Measurements from ENCODE around the gene TTLL11. TPM values are rescaled to one million over a fixed set of nuclear protein-coding genes. Genes with fewer than 3 reads are reported as not detected.

TTLL11 gene
- total RNA-seq, 1 experiment from 2014 or later, result 3.8 TPM

DNA sequence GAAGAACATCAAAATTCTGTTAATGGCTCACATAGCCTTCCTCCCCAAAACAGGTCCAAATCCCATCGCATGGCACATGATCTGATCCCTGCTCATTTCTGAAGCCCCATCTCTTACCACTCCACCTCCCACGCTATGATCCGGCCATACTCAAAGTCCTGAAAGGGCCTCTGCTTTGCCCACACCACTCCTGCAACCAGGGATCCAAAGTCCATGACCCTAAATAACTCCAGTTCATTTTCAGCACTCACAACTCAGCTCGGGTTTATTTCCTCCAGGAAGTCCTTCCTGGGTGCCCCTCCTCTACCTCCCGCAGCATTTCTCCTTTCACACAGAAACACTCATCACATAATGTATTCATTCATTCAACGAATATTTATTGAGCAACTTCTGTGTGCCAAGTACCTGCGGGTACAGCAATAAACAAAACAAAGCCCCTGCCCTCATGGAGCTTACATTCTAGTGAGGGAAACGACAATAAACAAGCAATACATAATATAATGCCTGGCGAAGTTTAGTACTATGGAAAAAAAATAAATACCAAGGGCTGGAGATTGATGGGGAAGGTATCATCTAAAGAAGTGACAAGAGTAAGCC lies 2.7 kb downstream of the TTLL11 start:
- Histone ChIP-seq H3K27ac (no peak overlapping the region), H3K4me3 (no peak overlapping the region), H3K9me3 (replicated peaks) (no peaks in the 10 kb centered on the region), H3K36me3 (peaks cover 7% of the 10 kb centered on the region), H3K27me3 (replicated peaks) (no peaks in the 10 kb centered on the region), H3K4me1 (replicated peaks) (peaks cover 14% of the 10 kb centered on the region)
- no peak for DNase-seq (ENCODE audit: low read depth in 1 of 2, low spot score in 2 of 2)

- DNase-seq (ENCODE audit: low read depth in 1 of 2, low spot score in 2 of 2), result no peak
- peaks cover 14% of the 10 kb centered on the region for H3K4me1 ChIP-seq (replicated peaks)
- H3K9me3 ChIP-seq (replicated peaks), result no peaks in the 10 kb centered on the region
- H3K27ac ChIP-seq, result no peak overlapping the region
- no peak overlapping the region for H3K4me3 ChIP-seq
- no peaks in the 10 kb centered on the region for H3K27me3 ChIP-seq (replicated peaks)
- peaks cover 7% of the 10 kb centered on the region for H3K36me3 ChIP-seq
These were observed 4.0 kb downstream of the TTLL11 start for GRCh38 chr9:122088880-122089706.

- H3K9me3 ChIP-seq (replicated peaks), result no peaks in the 10 kb centered on the region
- H3K27ac ChIP-seq, result no peak overlapping the region
- H3K27me3 ChIP-seq (replicated peaks), result no peaks in the 10 kb centered on the region
- peaks cover 2% of the 10 kb centered on the region for H3K36me3 ChIP-seq
- H3K4me3 ChIP-seq, result no peak overlapping the region
- no peak for DNase-seq (ENCODE audit: low read depth in 1 of 2, low spot score in 2 of 2)
- peaks cover 10% of the 10 kb centered on the region; the same call in 1 of the 2 replicates for H3K4me1 ChIP-seq (replicated peaks)
These were observed 5.5 kb downstream of the TTLL11 start for GRCh38 chr9:122087406-122088200.

- H3K9me3 ChIP-seq (replicated peaks), result no peaks in the 10 kb centered on the region
- H3K27me3 ChIP-seq (replicated peaks), result no peaks in the 10 kb centered on the region
- H3K27ac ChIP-seq, result no peak overlapping the region
- no peaks in the 10 kb centered on the region for H3K36me3 ChIP-seq
- DNase-seq (ENCODE audit: low read depth in 1 of 2, low spot score in 2 of 2), result no peak
- H3K4me3 ChIP-seq, result no peak overlapping the region
- H3K4me1 ChIP-seq (replicated peaks), result peaks cover 3% of the 10 kb centered on the region; the same call in 1 of the 2 replicates
These were observed 6.2 kb downstream of the TTLL11 start for GRCh38 chr9:122086873-122087272.

- no peak for DNase-seq (ENCODE audit: low read depth in 1 of 2, low spot score in 2 of 2)
- H3K4me1 ChIP-seq (replicated peaks), result no peaks in the 10 kb centered on the region
- no peak overlapping the region for H3K4me3 ChIP-seq
- no peak overlapping the region for H3K27ac ChIP-seq
- H3K9me3 ChIP-seq (replicated peaks), result no peaks in the 10 kb centered on the region
- H3K27me3 ChIP-seq (replicated peaks), result no peaks in the 10 kb centered on the region
- H3K36me3 ChIP-seq, result no peaks in the 10 kb centered on the region
These were observed 7.8 kb downstream of the TTLL11 start for GRCh38 chr9:122085260-122085659.

DNA sequence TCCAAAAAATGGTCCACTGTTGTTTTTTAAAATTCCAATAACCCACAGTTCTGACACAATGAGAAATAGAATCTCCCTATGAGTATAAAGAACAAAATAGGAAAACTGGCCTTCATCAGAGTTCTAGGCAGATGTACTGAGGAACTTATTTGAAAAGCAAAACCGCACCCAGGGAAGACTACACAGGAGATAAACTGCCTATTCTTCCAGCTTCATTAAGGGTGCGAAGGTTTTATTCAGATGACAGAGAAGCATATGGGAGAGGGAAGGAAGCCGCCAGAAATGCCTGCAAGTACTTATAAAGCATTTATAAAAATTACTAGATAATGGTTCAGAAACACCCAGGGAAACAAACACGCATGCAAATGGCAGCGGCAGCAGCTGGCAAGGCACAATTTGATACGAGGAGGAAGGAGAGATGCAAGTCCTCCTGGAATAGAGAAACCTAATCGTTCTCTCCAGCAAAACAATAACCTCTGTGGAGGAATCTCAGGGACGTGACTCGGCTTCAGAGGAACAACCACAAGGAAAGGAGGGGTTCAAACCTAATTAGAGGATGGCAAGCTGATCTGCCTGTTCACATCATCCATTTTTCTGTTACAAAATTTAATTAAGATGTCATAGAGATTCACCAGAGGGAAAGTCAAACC lies 9.0 kb downstream of the TTLL11 start:
- no peaks in the 10 kb centered on the region for H3K9me3 ChIP-seq (replicated peaks)
- no peaks in the 10 kb centered on the region for H3K4me1 ChIP-seq (replicated peaks)
- no peak overlapping the region for H3K27ac ChIP-seq
- no peaks in the 10 kb centered on the region for H3K27me3 ChIP-seq (replicated peaks)
- no peak overlapping the region for H3K4me3 ChIP-seq
- no peaks in the 10 kb centered on the region for H3K36me3 ChIP-seq
- DNase-seq (ENCODE audit: low read depth in 1 of 2, low spot score in 2 of 2), result no peak

- no peaks in the 10 kb centered on the region for H3K9me3 ChIP-seq (replicated peaks)
- H3K4me1 ChIP-seq (replicated peaks), result no peaks in the 10 kb centered on the region
- H3K36me3 ChIP-seq, result no peaks in the 10 kb centered on the region
- DNase-seq (ENCODE audit: low read depth in 1 of 2, low spot score in 2 of 2), result no peak
- no peaks in the 10 kb centered on the region for H3K27me3 ChIP-seq (replicated peaks)
- no peak overlapping the region for H3K27ac ChIP-seq
- H3K4me3 ChIP-seq, result no peak overlapping the region
These were observed 12.1 kb downstream of the TTLL11 start for GRCh38 chr9:122080986-122081385.

- Histone ChIP-seq H3K9me3 (replicated peaks) (no peaks in the 10 kb centered on the region), H3K27ac (no peak overlapping the region), H3K4me1 (replicated peaks) (no peaks in the 10 kb centered on the region), H3K27me3 (replicated peaks) (no peaks in the 10 kb centered on the region), H3K4me3 (no peak overlapping the region), H3K36me3 (no peaks in the 10 kb centered on the region)
- no peak for DNase-seq (ENCODE audit: low read depth in 1 of 2, low spot score in 2 of 2)
These were observed 14.6 kb downstream of the TTLL11 start for GRCh38 chr9:122078557-122078956.

DNA sequence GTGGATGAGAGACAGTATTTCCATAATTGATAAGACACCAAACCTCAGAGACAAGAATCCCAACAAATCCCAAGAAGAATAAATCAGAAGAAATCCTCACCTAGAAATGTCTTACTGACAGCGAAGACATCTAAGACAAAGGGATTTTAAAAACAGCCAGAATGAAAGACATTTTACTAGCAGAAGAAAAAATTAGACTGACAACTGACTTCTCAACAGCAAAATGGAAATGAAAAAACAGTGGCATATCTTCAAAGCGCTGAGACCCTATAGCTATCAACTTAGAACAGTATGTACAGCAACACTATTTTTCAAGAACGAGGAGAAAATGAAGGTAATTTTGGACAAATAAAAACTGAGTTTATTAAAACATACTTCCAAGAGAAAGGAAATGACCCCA lies 16.3 kb downstream of the TTLL11 start:
- Histone ChIP-seq H3K36me3 (no peaks in the 10 kb centered on the region), H3K9me3 (replicated peaks) (no peaks in the 10 kb centered on the region), H3K27me3 (replicated peaks) (no peaks in the 10 kb centered on the region), H3K4me1 (replicated peaks) (no peaks in the 10 kb centered on the region), H3K27ac (no peak overlapping the region), H3K4me3 (no peak overlapping the region)
- DNase-seq (ENCODE audit: low read depth in 1 of 2, low spot score in 2 of 2), result no peak

DNA sequence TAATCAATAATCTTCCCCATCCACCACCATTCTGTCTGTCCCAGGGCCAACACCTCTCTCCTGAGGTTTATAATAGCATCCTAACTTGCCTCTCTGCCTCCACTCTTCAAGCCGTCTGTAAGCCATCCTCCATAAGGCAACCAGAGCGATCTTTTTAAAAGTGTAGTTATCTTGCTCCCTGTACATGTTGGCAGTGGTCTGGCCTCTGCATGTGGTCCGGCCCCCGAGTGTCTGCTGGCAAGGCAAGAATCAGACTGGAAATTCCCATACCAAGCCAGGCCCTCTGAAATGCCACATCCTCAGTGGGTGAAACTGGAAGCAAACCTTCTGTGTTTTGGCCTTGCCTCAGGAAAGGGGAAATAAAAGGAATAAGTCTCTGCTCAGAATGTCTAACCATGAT lies 17.0 kb downstream of the TTLL11 start:
- Histone ChIP-seq H3K36me3 (no peaks in the 10 kb centered on the region), H3K4me1 (replicated peaks) (no peaks in the 10 kb centered on the region), H3K27me3 (replicated peaks) (no peaks in the 10 kb centered on the region), H3K27ac (no peak overlapping the region), H3K4me3 (no peak overlapping the region), H3K9me3 (replicated peaks) (no peaks in the 10 kb centered on the region)
- DNase-seq (ENCODE audit: low read depth in 1 of 2, low spot score in 2 of 2), result no peak

- H3K4me3 ChIP-seq, result no peak overlapping the region
- H3K27me3 ChIP-seq (replicated peaks), result no peaks in the 10 kb centered on the region
- H3K36me3 ChIP-seq, result no peaks in the 10 kb centered on the region
- H3K27ac ChIP-seq, result no peak overlapping the region
- no peaks in the 10 kb centered on the region for H3K4me1 ChIP-seq (replicated peaks)
- no peaks in the 10 kb centered on the region for H3K9me3 ChIP-seq (replicated peaks)
- no peak for DNase-seq (ENCODE audit: low read depth in 1 of 2, low spot score in 2 of 2)
These were observed 17.7 kb downstream of the TTLL11 start for GRCh38 chr9:122075135-122076030.

GRCh38 chr9:122071715-122072114 lies 21.4 kb downstream of the TTLL11 start:
- Histone ChIP-seq H3K4me3 (no peak overlapping the region), H3K27ac (no peak overlapping the region), H3K27me3 (replicated peaks) (no peaks in the 10 kb centered on the region), H3K36me3 (no peaks in the 10 kb centered on the region), H3K4me1 (replicated peaks) (no peaks in the 10 kb centered on the region), H3K9me3 (replicated peaks) (no peaks in the 10 kb centered on the region)
- no peak for DNase-seq (ENCODE audit: low read depth in 1 of 2, low spot score in 2 of 2)
